GM12891 (cell line): ENCODE data around the gene KCNH5.

Source experiments
- PAX5 ChIP-seq: IDR thresholded peaks from 2 replicates; pipeline ENCODE4 v1.6.1; 2011; ENCODE audit warnings: low read length, moderate library complexity, mild to moderate bottlenecking; ENCODE audit not compliant: insufficient read depth, severe bottlenecking
- POLR2A ChIP-seq: IDR thresholded peaks from 2 replicates; pipeline ENCODE4 v1.6.1; 2011; ENCODE audit warnings: low read depth, low read length, control low read depth
- POLR2AphosphoS5 ChIP-seq: IDR thresholded peaks from 2 replicates; pipeline ENCODE4 v1.6.1; 2011; ENCODE audit warnings: low read depth, low read length, control low read depth
- SPI1 ChIP-seq: IDR thresholded peaks from 2 replicates; pipeline ENCODE4 v1.6.1; 2011; ENCODE audit warnings: low read depth, low read length, control low read depth
- TAF1 ChIP-seq: IDR thresholded peaks from 2 replicates; pipeline ENCODE4 v1.6.1; 2011; ENCODE audit warnings: low read depth, low read length, control low read depth

DNA sequence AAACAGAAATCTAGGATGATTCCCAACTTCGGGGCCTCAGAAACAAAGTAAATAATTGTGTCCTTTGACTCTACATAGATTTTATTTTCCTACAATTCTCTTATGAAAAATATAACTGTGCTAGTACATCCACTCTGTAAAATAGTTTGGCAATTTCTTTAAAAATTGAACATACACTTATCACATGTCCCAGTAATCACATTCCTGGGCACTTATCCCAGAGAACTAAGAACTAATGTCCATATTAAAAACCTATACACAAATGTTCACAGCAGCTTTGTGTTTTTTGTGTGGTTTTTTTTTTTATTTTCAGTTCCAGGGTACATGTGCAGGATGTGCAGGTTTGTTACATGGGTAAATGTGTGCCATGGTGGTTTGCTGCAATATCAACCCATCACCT lies 99.0 kb downstream of the KCNH5 start:
- TF ChIP-seq POLR2AphosphoS5 (no peak), TAF1 (no peak), POLR2A (no peak), PAX5 (no peak), SPI1 (no peak)
